H1 (cell line): ENCODE data around the gene VPS9D1.

ENCODE experiments used
- CHD2 ChIP-seq: IDR thresholded peaks from 2 replicates; pipeline ENCODE4 v1.6.1; 2012; ENCODE audit warnings: low read length, improper control_type of control experiment
- CTCF ChIP-seq, 3 experiments: IDR thresholded peaks; 1 replicate in 2 of 3; 2 replicates in 1 of 3; pipeline versions ENCODE4 v1.5.1 to v1.6.1; 2011; ENCODE audit warnings: low read length in 3 of 3, mild to moderate bottlenecking in 3 of 3, inconsistent platforms in 2 of 3, low read depth in 1 of 3, moderate library complexity in 1 of 3; ENCODE audit not compliant: insufficient read depth in 1 of 3; ENCODE audit errors: control extremely low read depth in 1 of 3
- EP300 ChIP-seq, 2 experiments: IDR thresholded peaks; 1 replicate in 1 of 2; 2 replicates in 1 of 2; pipeline ENCODE4 v1.6.1; 2011 to 2012; ENCODE audit warnings: low read depth in 2 of 2, low read length in 2 of 2, mild to moderate bottlenecking in 2 of 2, borderline replicate concordance in 1 of 2, inconsistent platforms in 1 of 2, moderate library complexity in 1 of 2
- EZH2 ChIP-seq: fragments of 200-600 bp; sonication (generic); IDR thresholded peaks from 2 replicates; pipeline ENCODE4 v1.7.1; 2012; ENCODE audit warnings: low read depth, mild to moderate bottlenecking, moderate library complexity, low read length, inconsistent platforms; ENCODE audit not compliant: severe bottlenecking
- HDAC6 ChIP-seq: IDR thresholded peaks from one replicate; pipeline ENCODE4 v1.7.1; 2012; ENCODE audit warnings: low read depth, mild to moderate bottlenecking, inconsistent platforms, low read length, moderate library complexity
- KDM5A ChIP-seq: fragments of 200-600 bp; IDR thresholded peaks from 2 replicates; pipeline ENCODE4 v1.7.1; 2012; ENCODE audit warnings: mild to moderate bottlenecking, low read length, inconsistent platforms, mixed read lengths
- POLR2A ChIP-seq, 2 experiments: IDR thresholded peaks; 1 replicate in 1 of 2; 2 replicates in 1 of 2; pipeline ENCODE4 v1.6.1; 2011; ENCODE audit warnings: low read depth in 2 of 2, low read length in 2 of 2, mild to moderate bottlenecking in 2 of 2; ENCODE audit errors: control extremely low read depth in 1 of 2
- RAD21 ChIP-seq, 2 experiments: IDR thresholded peaks in 1 of 2; conservative IDR thresholded peaks in 1 of 2; 2 replicates each; pipeline ENCODE4 v1.6.1; 2011; ENCODE audit warnings: low read depth in 2 of 2, low read length in 2 of 2, improper control_type of control experiment in 1 of 2, inconsistent platforms in 1 of 2, mild to moderate bottlenecking in 1 of 2, moderate library complexity in 1 of 2
- SIN3A ChIP-seq, 2 experiments: IDR thresholded peaks in 1 of 2; conservative IDR thresholded peaks in 1 of 2; 2 replicates each; pipeline ENCODE4 v1.6.1; 2011 to 2012; ENCODE audit warnings: low read length in 2 of 2, improper control_type of control experiment in 1 of 2, low read depth in 1 of 2, mild to moderate bottlenecking in 1 of 2
- SRF ChIP-seq: IDR thresholded peaks from 2 replicates; pipeline ENCODE4 v1.6.1; 2011; ENCODE audit warnings: mild to moderate bottlenecking, low read depth, low read length, moderate library complexity
- SUZ12 ChIP-seq: fragments of 200-600 bp; sonication (generic); IDR thresholded peaks from 2 replicates; pipeline ENCODE4 v1.6.1; 2012; ENCODE audit warnings: mild to moderate bottlenecking, inconsistent platforms, low read length, moderate library complexity, mixed read lengths
- ZNF274 ChIP-seq: IDR thresholded peaks from 2 replicates; pipeline ENCODE4 v1.7.0; 2012; ENCODE audit warnings: low read length, borderline replicate concordance; ENCODE audit errors: extremely low read depth
- TF ChIP-seq, protein P1 (sequence below): IDR thresholded peaks from 2 replicates; pipeline ENCODE4 v1.6.1; 2012; ENCODE audit warnings: inconsistent platforms

DNA sequence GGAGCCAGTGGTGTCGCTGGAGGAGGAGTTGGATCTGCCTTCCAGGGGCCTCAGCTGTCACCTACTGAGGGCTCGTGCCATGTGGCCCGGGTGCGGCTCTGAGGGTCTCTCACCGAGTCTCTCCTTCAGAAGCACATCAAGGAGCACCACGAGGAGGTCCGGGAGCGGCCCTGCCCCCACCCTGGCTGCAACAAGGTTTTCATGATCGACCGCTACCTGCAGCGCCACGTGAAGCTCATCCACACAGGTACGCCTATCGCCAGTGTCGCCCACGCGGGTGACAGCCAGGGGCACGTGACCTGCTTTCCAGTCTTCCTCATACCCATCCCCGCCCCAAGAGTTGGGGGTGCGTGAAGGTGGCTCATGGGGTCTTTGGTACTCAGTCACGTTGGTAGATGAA, 13.1 kb upstream of the VPS9D1 start:
- TF ChIP-seq EP300 (IDR thresholded peaks at IDR 0.05; ENCODE audit: borderline replicate concordance in 1 of 2, low read depth in 2 of 2, low read length in 2 of 2) (no peak), CHD2 (no peak), POLR2A (IDR thresholded peaks at IDR 0.05; ENCODE audit: control extremely low read depth in 1 of 2, low read depth in 2 of 2, low read length in 2 of 2) (0 out of 3 replicates have a peak, but pooled peaks of 1 of the 2 experiments have one; percentile 42), KDM5A (no peak), SUZ12 (no peak), SRF (no peak), CTCF (IDR thresholded peaks at IDR 0.05; ENCODE audit: control extremely low read depth in 1 of 3, insufficient read depth in 1 of 3, low read depth in 1 of 3, low read length in 3 of 3) (no peak), SIN3A (conservative IDR thresholded peaks at IDR 0.05 in 1 of 2, IDR thresholded peaks at IDR 0.05 in 1 of 2; ENCODE audit: low read depth in 1 of 2, low read length in 2 of 2) (no peak), RAD21 (IDR thresholded peaks at IDR 0.05 in 1 of 2, conservative IDR thresholded peaks at IDR 0.05 in 1 of 2; ENCODE audit: low read depth in 2 of 2, low read length in 2 of 2) (no peak), HDAC6 (no peak), EZH2 (no peak), ZNF274 (no peak)
- TF ChIP-seq, protein P1, sequence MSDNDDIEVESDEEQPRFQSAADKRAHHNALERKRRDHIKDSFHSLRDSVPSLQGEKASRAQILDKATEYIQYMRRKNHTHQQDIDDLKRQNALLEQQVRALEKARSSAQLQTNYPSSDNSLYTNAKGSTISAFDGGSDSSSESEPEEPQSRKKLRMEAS = no peak
